GM19328 (cell line): Measurements from ENCODE around the gene C2CD3.
"Not testable (repeated sequence)": the region's sequence is repeated elsewhere in the genome, so short reads cannot be mapped to it uniquely, and the experiment has no call there.

ENCODE experiments used
- ATAC-seq: cut with Tn5 transposase; IDR thresholded peaks from one replicate; pipeline ENCODE4 v1.9.1; 2021; ENCODE audit warnings: mild to moderate bottlenecking, moderate library complexity; ENCODE audit not compliant: unreplicated experiment

Gene C2CD3

DNA sequence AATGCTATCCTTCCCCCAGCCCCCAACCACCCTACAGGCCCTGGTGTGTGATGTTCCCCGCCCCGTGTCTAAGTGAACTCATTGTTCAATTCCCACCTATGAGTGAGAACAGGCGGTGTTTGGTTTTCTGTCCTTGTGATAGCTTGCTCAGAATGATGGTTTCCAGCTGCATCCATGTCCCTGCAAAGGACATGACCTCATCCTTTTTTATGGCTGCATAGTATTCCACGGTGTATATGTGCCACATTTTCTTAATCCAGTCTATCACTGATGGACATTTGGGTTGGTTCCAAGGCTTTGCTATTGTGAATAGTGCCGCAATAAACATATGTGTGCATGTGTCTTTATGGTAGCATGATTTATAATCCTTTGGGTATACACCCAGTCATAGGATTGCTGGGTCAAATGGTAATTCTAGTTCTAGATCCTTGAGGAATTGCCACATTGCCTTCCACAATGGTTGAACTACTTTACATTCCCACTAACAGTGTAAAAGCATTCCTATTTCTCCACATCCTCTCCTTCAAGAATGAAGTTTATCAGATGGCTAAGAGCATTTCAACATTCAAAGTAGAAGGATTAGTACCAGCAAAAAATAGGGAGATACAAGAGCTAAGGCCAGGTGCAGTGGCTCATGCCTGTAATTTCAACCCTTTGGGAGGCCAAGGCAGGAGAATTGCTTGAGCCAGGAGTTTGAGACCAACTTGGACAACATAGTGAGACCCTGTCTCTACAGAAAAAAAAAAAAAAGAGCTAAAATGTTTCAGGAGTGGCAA lies 50.4 kb downstream of the C2CD3 start:
- ATAC-seq, result not testable (repeated sequence)

DNA sequence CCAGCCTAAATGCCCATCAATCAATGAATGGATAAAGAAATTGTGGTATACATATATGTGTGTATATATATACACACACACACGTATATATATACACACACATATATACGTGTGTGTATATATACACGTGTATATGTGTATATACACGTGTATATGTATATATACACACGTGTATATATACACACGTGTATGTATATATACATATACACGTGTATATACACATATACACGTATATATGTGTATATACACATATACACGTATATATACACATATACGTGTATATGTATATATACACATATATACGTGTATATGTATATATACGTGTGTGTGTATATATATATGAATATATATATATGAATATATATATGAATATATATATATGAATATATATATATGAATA lies 54.1 kb downstream of the C2CD3 start:
- ATAC-seq, result no peak

DNA sequence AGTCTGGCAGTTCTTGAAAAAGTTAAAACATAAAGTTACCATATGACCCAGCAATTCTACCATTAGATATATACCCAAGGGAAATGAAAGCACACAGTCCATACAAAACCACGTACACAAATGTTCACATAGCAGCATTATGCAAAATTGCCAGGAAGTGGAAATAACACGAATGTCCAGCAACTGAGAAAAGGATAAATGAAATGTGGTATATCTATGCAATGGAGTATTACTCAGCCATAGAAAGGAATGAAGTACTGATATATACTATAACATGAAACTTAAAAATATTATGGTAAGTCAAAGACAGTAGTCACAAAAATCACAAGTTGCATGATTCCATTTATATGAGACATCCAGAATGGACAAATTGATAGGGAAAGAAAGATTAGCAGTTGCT lies 57.9 kb downstream of the C2CD3 start:
- no peak for ATAC-seq

DNA sequence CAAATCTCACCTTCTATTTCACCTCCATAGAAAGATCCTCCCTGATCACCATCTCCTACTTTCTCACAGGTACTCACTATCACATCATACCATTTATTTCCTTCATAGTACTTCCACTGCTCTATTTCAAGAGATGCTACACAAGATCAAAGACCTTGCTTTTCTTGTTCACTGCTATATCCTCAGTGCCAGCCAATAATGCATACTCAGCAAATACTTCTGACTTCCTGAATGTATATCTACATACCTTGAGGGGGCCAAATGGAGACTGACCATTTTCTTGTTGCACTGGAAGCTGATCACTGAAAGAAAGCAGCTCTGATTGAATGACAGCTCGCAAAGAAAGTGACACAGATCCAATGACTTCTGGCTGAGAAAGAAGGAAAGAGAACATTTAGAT lies 64.7 kb downstream of the C2CD3 start:
- no peak for ATAC-seq

DNA sequence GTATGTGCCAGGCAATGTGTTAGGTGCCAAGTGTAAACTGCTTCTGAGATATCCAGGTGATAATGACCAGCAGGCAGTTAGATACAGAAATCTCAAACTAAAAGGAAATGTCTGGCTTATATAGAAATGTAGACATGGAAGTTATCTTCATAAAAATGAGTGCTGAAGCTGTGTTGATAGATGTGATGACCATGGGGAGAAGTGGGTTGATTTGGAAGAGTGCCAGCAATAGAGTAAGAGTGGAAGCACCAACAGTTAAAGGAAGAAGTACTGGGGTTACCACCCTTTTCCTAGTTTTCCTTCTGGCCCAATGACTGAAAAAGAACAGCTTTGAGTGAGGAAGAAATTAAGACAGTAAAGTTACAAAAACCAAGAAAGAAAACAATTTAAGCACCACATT lies 68.5 kb downstream of the C2CD3 start:
- ATAC-seq, result no peak

DNA sequence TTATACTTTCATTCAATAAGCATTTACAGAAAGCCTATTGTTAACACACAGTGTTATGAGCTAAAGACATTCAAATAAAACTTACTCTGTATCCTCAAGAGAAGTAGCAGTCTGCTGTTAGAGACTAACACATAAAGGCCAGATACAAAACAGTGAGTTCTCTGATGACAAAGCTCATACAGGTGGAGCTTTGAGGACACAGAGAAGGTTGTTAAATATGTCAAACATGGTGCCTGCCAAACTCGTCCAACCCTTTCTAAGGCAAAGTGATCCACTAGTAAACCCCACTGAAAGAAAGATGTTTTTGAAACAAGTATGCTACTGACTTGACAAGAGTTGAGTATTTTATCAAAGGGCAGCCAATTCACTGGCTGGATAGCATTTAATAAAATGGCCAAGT lies 70.1 kb downstream of the C2CD3 start:
- no peak for ATAC-seq

DNA sequence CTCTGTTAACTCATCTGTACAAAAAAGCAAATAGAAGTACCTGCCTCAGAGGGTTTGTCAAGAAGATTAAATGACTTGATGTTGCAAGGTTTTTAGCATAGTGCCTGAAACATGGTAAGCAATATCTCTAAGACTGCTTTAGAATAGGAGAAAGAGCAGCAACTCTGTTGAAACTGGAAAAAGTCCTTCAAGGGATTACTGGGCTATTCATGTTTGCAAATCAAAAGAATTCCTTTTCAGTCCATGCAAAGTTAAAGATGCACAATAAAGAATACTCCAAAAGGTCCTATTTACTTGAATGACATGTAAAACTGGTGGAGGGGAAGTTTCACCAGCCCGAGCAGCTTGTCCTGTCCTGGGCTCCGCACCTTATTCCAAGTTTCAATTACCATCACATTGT lies 70.6 kb downstream of the C2CD3 start:
- no peak for ATAC-seq

DNA sequence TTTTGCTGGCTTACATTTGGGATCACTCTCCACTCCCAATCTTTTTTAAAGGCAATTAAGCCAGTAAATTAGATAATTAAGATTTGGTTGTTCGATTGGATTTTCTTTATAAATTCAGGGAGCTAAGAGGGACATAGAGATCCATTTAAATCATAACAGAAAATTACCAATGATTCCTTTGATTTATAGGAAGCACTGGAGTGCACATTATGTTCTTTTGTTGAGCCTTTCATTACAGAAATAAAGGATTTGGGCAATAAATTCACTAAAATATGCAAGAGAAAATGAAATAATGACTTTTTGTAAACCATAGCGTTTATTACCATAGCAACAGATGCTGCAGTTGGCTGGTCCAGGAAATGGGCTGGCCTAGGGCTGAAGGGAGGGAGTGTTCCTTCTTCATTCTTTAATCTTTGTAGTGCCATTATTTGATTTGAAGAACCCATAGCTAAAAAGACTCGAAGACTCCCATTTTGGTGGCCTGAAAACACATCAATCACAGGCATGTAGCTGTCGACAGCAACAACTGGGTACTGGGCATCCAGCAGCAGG lies 73.0 kb downstream of the C2CD3 start:
- ATAC-seq, result no peak

DNA sequence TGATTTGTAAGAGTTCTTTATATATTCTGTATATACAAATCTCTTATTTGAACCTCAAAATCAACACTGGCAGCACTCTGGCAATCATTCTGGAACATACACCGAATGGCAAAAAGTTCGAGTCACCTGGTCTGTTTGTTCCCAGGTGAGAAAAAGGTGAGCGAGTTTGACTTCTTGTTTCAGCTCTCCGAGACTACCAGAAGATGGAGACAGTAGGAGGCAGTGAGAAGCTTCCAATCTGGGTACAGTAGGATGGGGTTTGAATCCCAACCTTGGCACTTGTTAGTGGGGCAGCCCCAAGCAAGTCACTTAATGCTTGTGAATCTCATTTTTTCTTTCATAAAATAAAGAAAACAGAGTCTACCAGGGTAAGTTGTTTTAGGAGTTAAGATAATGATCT lies 76.4 kb downstream of the C2CD3 start:
- no peak for ATAC-seq

DNA sequence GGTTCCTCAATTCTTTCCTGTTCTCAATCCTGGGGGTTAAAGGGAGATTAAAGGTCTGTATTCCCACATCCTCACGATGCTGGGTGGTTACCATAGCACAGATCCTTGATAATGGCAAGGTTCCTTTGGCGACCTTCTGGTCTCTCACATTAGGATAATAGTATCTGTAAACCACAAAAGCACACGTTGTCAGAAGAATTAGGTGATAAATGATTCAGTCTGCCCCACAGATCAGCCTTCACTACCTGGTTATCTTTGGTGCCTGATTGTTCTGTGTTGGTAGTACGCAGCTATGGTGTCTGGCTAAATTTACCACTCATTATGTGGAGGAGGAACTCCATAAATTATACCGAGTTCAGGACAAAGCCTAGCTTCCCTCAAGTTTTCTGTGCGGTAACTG lies 78.4 kb downstream of the C2CD3 start:
- ATAC-seq, result no peak

DNA sequence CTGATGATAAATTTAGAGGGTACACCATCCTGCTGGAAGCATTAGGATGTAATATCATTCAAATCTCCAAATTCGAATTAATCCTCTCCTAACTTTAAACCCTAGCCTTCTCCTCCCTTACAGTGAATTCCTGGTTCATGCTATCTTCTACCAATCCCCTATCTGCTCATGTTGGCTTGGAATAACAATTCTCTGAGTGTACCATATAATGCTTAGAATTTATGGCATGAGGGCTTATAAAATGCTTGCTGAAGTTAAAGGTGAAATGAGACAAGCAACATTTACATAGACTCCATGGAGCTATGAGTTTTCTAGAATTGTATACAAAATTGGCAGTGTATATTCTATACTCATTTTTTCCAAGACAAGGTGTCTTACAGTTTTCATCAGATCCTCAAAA lies 79.3 kb downstream of the C2CD3 start:
- no peak for ATAC-seq

DNA sequence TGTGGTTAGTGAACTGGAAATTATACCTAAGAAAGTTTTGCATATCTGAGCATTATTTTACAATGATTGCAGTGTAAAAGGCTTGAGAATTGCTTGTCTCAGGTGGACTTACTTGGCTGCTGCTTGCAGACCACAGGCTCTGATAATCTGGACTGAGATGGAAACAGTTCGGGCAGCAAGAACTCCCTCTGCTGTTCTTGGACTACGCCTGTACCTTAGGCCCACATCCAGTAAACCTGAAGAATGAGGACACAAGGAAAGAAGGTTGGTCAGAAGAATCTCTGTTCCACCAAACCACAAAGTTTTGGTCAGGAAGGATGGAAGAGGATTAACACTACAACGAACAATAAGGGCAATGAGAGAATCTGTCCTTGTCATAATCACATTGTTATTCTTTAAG lies 80.1 kb downstream of the C2CD3 start:
- no peak for ATAC-seq

DNA sequence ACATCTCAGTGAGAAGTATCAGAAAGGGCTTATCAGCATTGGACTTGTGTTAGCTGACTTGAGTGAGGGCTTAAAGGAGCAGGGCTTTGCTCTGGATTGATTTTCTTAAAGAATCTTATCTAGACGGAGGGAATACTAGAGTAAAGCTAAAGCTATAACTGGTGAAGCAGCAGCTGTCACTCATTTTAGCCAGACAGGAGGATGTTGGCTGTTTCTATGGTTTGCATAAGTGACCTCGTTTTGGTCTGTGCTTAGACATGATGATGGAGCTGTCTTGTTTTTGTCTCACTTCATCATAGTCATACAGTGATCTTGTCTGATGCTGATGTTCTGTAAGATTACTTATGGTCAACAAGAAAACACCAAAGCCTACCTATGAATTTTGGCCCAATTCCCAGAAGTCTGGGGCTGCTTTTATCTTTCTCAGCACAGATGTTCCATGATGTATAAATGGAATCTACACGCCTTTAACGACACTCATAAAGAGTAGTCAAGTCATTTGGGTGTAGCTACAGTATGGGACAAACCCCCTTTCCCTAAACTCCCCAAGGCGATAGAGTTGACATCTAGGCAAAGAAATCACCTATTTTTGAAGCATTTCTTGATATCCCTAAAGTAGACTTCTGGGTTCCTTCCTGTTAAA lies 84.4 kb downstream of the C2CD3 start:
- no peak for ATAC-seq

DNA sequence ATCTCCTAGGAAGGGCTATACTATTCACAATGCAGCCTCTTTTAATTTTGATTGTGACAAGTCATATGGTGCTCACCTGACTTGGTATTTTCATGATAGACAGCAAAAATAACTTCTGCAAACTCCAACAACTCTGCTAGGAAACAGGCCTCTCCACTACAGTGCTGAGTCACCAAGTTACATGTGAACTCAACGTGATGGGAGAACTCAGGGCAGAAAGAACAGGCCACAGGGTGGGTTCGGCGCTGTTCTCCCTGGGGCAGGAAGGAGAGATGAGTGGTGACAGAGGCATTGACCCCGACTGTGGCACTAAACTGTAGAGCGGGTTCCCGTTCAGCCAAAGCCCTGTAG lies 85.3 kb downstream of the C2CD3 start:
- ATAC-seq, result no peak

DNA sequence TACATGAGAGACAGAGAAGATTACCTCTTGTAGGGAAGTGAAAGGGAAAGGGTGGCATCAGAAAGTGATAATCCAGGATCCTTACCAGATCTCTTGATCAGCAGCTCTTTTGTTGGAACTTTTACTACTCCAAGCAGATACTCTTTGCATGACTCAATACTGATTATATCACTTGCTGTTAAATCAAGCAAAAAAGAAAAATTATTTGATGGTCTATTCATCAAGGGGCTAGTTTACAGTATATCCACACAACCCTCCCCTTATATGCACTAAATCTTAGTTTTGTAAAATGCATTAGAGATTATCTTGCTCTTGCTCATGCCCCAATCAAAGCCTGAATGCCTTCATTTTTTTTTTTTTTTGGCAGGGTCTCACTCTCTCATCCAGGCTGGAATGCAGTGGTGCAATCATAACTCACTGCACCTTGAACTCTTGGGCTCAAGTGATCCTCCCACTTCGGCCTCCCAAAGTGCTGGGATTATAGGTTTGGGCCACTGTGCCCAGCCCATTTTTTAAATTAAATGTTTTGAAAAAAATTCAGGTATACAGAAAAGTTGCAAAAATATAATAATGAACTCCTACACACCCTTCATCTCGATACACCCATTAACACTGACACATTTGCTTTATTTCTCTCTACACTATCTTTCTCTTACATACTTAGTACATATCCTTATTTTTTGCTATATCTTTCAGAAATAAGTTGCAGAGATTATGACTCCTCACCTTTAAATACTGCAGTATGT lies 85.8 kb downstream of the C2CD3 start:
- ATAC-seq, result no peak

DNA sequence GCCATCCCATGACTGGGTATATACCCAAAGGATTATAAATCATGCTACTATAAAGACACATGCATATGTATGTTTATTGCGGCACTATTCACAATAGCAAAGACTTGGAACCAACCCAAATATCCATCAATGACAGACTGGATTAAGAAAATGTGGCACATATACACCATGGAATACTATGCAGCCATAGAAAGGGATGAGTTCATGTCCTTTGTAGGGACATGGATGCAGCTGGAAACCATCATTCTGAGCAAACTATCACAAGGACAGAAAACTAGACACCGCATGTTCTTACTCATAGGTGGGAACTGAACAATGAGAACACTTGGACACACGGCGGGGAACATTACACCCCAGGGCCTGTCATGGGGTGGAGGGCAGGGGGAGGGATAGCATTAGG lies 86.9 kb downstream of the C2CD3 start:
- not testable (repeated sequence) for ATAC-seq

DNA sequence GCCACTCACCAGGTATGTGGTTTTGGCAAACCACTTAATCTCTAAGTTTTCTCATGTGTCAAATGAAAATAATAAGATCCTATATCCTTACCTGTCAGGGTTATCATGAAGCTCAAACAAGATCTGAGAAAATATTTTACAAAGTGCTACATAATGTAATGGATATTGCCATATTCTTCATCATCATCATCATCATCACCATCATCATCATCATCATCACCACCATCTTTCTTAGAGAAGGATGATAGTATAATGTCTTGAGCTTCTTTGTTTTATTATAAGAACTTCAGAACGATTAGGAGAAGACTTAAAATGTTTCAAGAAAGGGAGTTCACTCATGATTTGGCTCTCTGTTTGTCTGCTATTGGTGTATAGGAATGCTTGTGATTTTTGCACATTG lies 89.4 kb downstream of the C2CD3 start:
- no peak for ATAC-seq

DNA sequence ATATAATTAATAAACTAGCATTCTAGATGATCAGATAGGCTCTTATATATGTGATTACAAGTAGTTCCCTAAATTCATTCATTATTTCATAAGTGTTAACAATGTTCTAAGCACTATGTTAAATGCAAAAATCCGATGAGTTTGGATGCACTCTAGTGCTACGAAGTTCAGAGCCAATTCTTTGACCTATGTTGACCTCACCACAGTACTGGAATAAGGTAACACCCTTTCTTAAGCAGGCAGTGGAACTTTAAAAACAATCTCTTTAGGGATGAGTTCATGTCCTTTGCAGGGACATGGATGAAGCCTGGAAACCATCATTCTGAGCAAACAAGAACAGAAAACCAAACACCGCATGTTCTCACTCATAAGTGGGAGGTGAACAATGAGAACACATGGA lies 93.6 kb downstream of the C2CD3 start:
- no peak for ATAC-seq

DNA sequence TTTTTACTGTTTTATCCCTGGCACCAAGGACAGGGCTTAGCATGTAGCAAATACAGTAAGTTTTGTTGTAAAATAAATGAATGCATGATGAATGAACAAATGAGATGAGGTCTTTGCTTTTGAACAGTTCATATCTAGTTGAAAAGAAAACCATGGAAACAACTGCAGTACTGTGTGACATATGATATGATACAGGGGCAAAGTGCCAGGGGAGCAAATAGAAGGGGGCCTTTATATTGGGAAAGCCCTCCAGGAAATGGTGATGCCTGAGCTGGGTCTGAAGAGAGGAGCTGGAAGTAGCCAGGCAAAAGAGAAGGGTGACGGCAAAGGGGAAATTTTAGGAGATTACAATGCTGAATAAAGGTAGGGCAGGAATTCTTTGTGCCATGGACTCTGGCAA lies 98.1 kb downstream of the C2CD3 start:
- ATAC-seq, result no peak

DNA sequence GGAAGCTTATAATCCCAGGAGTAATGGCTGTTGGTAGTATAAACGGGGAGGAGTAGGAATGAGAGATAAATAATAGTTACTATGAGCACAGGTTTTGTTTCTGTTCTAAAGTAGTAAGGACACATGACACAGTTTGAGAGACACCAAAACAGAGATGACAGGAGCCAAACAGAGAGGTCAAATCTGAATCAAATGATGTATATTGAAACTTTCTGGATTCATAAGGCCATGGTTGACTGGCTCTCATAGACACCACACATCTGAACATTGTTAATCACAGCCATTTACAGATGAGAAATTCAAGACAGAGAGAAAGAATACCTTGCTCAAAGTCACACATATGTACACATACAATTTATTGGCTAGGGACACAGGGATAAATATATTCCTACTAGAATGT lies 98.5 kb downstream of the C2CD3 start:
- no peak for ATAC-seq

DNA sequence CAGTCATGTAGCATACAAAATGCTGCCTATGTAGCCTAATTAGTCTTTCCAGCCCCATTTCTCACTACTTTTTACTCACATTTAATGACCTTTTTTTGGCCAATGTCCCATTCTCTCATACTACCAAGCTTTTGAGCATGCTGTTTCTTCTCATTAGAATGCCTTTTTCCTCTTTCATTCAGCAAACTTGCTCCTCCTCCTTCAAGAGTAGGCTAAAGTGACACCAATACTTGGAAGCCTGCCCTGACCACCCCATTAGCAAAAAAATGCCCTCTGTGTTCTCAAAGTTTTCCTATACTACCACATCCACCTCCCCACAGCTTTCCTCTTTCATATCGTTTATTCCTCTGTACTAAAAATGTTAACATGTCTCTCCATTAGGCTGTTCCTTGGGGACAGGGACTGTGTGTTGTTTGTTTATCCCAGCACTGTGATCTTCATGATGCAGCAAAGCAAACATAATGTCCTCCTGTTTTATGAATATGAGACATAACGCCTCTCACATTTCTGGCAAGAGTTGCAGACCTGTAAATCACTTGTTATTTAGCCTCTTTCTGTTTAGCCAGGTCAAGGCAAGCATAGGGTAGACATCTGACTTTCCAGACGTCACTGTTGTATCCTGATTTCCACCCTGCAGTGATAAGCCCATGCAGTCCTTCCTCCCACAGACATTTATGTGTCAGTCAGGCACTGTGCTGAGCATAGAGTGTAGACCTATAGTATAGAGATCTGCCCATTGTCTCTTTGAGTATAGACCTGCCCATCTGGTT lies 99.9 kb downstream of the C2CD3 start:
- no peak for ATAC-seq
